Panc1 (cell line): ENCODE results near the gene PLCL1. TPM values are rescaled to one million over a fixed set of nuclear protein-coding genes. Genes with fewer than 3 reads are reported as not detected.

Experiments
- ATAC-seq: fragments of 200-7000 bp; cut with Tn5 transposase; 2 replicates; pipeline ENCODE4 v1.9.1; 2020; ENCODE audit warnings: mild to moderate bottlenecking, moderate library complexity
- BruUV-seq: library from RNA; stranded (reverse); fragments of 400-500 nt; replicated peaks from 2 replicates; lab custom pipeline; 2021; lab: Mats Ljungman, UMichigan
- CTCF ChIA-PET: fragments of 300-600 bp; sonication (Branson Sonifier 250); formaldehyde crosslinking; loops from one replicate; lab custom pipeline; 2022; ENCODE audit warnings: antibody characterized with exemption; lab: Charles Lee
- POLR2A ChIA-PET: fragments of 300-600 bp; sonication (Branson Sonifier 250); formaldehyde crosslinking; loops from one replicate; lab custom pipeline; 2022; ENCODE audit warnings: antibody characterized with exemption; lab: Charles Lee
- DNase-seq: peaks from one replicate; pipeline ENCODE4 v3.0.0-alpha.2; 2010; ENCODE audit warnings: low read depth, low spot score
- H3K27ac ChIP-seq: 2 replicates; pipeline ENCODE4 v1.5.1; 2011; ENCODE audit warnings: mild to moderate bottlenecking, low read length, inconsistent platforms
- H3K27me3 ChIP-seq: fragments of 200-500 bp; sonication (Bioruptor generic); 2 replicates; pipeline ENCODE4 v1.6.0; 2014; ENCODE audit warnings: low read length, inconsistent platforms; ENCODE audit not compliant: control insufficient read depth, insufficient read depth
- H3K36me3 ChIP-seq: fragments of 200-500 bp; sonication (Bioruptor generic); 2 replicates; pipeline ENCODE4 v1.5.1; 2014; ENCODE audit warnings: inconsistent platforms, mild to moderate bottlenecking, low read length, moderate library complexity; ENCODE audit not compliant: control insufficient read depth, insufficient read depth
- H3K4me1 ChIP-seq: 2 replicates; pipeline ENCODE4 v1.5.1; 2011; ENCODE audit warnings: inconsistent platforms, mild to moderate bottlenecking, low read length, moderate library complexity; ENCODE audit not compliant: control insufficient read depth, insufficient read depth
- H3K4me3 ChIP-seq, 2 experiments: 2 replicates each; pipeline ENCODE4 v1.5.1; 2011 to 2012; ENCODE audit warnings: low read depth in 2 of 2, low read length in 2 of 2, mild to moderate bottlenecking in 2 of 2, inconsistent platforms in 1 of 2, moderate library complexity in 1 of 2
- H3K9me3 ChIP-seq: fragments of 200-500 bp; sonication (Bioruptor generic); 2 replicates; pipeline ENCODE4 v1.5.1; 2014; ENCODE audit warnings: low read depth, mild to moderate bottlenecking, inconsistent platforms, low read length, moderate library complexity; ENCODE audit not compliant: control insufficient read depth, insufficient read depth
- CTCF ChIP-seq: fragments of 450-650 bp; IDR thresholded peaks from 2 replicates; pipeline ENCODE4 v1.5.1; 2017; ENCODE audit warnings: mild to moderate bottlenecking
- POLR2AphosphoS5 ChIP-seq: IDR thresholded peaks from 2 replicates; pipeline ENCODE4 v1.6.1; 2012; ENCODE audit warnings: mild to moderate bottlenecking, low read depth, low read length, moderate library complexity
- REST ChIP-seq, 2 experiments: IDR thresholded peaks; 2 replicates each; pipeline ENCODE4 v1.6.1; 2011 to 2012; ENCODE audit warnings: low read depth in 2 of 2, control low read depth in 1 of 2, low read length in 1 of 2, mild to moderate bottlenecking in 1 of 2, moderate library complexity in 1 of 2; ENCODE audit not compliant: insufficient read depth in 1 of 2
- SIN3A ChIP-seq: IDR thresholded peaks from 2 replicates; pipeline ENCODE4 v1.6.1; 2012; ENCODE audit warnings: low read depth, mild to moderate bottlenecking, low read length, moderate library complexity, borderline replicate concordance; ENCODE audit not compliant: insufficient read depth
- TCF7L2 ChIP-seq: IDR thresholded peaks from 2 replicates; pipeline ENCODE4 v1.6.1; 2011; ENCODE audit warnings: mild to moderate bottlenecking, low read depth, low read length, inconsistent platforms
- in situ Hi-C: cut with HindIII; loops from 2 replicates; pipeline ENCODE4 v1.10.0; 2016; ENCODE audit warnings: low sequenced_read_pairs, low pct_unique_long_range_greater_than_20kb
- intact Hi-C: fragments of 100-400 bp; cut with micrococcal nuclease; formaldehyde crosslinking; loops from one replicate; pipeline ENCODE4 v1.10.0; 2022; ENCODE audit not compliant: unreplicated experiment
- total RNA-seq: library from RNA; stranded (reverse); gene quantifications from one replicate; pipeline ENCODE4 v1.2.1, GENCODE V29; 2021; ENCODE audit not compliant: unreplicated experiment

The PLCL1 gene
- total RNA-seq, 1 experiment from 2014 or later = not detected

- BruUV-seq = no TSS peak
- H3K9me3 ChIP-seq = no peaks in the 10 kb centered on the region
- intact Hi-C loops = no loop called here
- in situ Hi-C loops = no loop called here
- no peaks in the 10 kb centered on the region for H3K4me1 ChIP-seq
- ChIA-PET POLR2A (interaction anchor here (0.6 kb wide), 1 partner anchor 52 kb away, joined by 4 read pairs; no protein-coding TSS in a partner anchor), CTCF (no interaction called here)
- no peaks in the 10 kb centered on the region for H3K36me3 ChIP-seq
- ATAC-seq (no peak), DNase-seq (no peak)
- no peak for TF ChIP-seq SIN3A
- no peak for TF ChIP-seq TCF7L2
- TF ChIP-seq REST (IDR thresholded peaks at IDR 0.05; ENCODE audit: insufficient read depth in 1 of 2, low read depth in 2 of 2, low read length in 1 of 2) = no peak
- TF ChIP-seq CTCF = no peak
- TF ChIP-seq POLR2AphosphoS5 = no peak
- H3K4me3 ChIP-seq = no peak overlapping the region
- no peak overlapping the region for H3K27ac ChIP-seq
- H3K27me3 ChIP-seq = no peaks in the 10 kb centered on the region
These were observed 134.2 kb downstream of the PLCL1 start for GRCh38 chr2:197938555-197938954.

- ChIA-PET CTCF (interaction anchor here (0.7 kb wide), 1 partner anchor 1143 kb away, joined by 11 read pairs; no protein-coding TSS in a partner anchor), POLR2A (no interaction called here)
These were observed 135.4 kb downstream of the PLCL1 start for GRCh38 chr2:197939787-197940186.

More at GRCh38 chr2:197939787-197940186, 135.4 kb downstream of the PLCL1 start:
- H3K27ac ChIP-seq = no peak overlapping the region
- in situ Hi-C loops (no loop called here), intact Hi-C loops (no loop called here)
- no peaks in the 10 kb centered on the region for H3K4me1 ChIP-seq
- H3K27me3 ChIP-seq = peaks cover 3% of the 10 kb centered on the region; the same call in 1 of the 2 replicates
- no peaks in the 10 kb centered on the region for H3K36me3 ChIP-seq
- no TSS peak for BruUV-seq
- TF ChIP-seq SIN3A (no peak), REST (IDR thresholded peaks at IDR 0.05; ENCODE audit: insufficient read depth in 1 of 2, low read depth in 2 of 2, low read length in 1 of 2) (no peak), TCF7L2 (no peak), POLR2AphosphoS5 (no peak), CTCF (no peak)
- no peak for ATAC-seq
- no peak for DNase-seq
- H3K4me3 ChIP-seq = no peak overlapping the region
- H3K9me3 ChIP-seq = no peaks in the 10 kb centered on the region
